ENCODE results near the gene DOLPP1.
A peak's percentile ranks its signal among the peaks of the same experiment; 100 is the strongest.

DOLPP1 gene

DNA sequence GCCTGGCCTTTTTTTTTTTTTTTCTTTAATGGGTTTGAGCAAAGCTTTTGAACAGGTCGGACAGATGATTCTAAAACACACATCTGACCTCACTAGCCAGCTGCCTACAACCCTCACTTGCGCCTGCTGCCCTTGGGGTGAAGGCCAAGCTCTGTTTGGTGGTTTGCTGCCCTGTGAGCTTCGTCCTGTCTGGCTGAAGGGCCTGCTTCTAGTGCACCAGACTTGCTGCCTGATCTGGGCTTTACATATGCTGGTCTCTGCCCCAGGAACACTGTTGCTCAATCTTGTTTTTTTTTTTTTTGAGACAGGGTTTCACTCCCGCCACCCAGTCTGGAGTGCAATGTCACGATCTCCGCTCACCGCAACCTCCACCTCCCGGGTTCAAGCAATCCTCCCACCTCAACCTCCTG, 16.4 kb upstream of the DOLPP1 start:
- DNase-seq (ENCODE audit: low read depth): no peak

DNA sequence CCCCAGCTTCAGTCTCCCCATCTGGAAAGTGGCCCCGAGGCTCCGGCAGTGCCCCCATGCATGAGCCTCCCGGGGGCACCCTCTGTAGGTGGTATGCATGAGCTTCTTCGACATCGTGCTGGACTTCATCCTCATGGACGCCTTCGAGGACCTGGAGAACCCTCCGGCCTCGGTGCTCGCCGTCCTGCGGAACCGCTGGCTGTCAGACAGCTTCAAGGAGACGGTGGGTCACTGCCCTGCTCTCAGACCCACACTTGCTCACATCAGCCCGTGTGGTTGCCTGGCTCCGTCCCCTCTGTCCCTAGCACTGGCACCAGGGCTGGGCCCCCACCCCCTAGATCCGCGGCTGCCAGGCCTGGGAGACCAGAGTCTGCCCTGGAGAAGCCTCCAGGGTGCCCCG, 12.8 kb upstream of the DOLPP1 start:
- no peak for DNase-seq (ENCODE audit: low read depth)

DNA sequence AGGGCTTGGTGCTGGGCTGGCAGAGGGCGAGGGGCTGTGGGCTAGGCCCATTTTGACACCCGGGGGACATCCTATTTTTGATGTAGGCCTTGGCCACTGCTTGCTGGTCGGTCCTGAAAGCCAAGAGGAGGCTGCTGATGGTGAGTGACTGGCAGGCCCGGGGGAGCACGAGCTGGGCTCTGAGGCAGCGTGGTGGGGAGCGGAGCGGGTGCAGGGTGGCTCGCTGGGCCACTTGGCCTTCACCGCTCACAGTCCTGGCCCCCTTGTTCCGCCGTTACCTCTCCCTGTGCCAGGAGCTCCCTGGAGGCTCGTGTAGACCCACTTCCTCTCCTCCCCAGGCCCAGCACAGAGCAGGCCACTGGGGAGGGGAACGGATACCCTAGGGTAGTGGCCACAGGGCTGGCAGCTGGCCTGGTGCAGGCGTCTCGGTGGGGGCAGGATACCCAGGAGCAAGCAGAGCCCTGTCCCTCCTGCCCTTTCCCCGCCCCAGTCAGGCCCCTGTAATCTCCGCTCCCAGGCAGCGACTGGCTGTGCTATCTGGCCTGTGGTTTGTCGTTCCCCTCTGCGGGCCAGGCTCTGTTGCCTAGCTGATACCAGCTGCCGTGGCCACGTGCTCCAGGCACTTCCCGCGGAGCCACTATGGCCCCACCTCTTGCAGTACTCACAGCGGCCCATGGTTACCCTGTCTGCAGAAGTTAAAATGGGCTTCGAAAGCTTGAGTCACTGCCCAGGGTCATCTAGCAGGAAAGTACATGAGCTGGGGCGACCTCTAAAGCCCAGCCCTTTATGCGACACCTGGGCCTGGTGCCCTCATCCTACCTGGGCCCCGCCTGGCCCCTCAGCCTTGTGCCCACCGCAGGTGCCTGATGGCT, 11.7 kb upstream of the DOLPP1 start:
- peak; percentile 32 for DNase-seq (ENCODE audit: low read depth)

DNA sequence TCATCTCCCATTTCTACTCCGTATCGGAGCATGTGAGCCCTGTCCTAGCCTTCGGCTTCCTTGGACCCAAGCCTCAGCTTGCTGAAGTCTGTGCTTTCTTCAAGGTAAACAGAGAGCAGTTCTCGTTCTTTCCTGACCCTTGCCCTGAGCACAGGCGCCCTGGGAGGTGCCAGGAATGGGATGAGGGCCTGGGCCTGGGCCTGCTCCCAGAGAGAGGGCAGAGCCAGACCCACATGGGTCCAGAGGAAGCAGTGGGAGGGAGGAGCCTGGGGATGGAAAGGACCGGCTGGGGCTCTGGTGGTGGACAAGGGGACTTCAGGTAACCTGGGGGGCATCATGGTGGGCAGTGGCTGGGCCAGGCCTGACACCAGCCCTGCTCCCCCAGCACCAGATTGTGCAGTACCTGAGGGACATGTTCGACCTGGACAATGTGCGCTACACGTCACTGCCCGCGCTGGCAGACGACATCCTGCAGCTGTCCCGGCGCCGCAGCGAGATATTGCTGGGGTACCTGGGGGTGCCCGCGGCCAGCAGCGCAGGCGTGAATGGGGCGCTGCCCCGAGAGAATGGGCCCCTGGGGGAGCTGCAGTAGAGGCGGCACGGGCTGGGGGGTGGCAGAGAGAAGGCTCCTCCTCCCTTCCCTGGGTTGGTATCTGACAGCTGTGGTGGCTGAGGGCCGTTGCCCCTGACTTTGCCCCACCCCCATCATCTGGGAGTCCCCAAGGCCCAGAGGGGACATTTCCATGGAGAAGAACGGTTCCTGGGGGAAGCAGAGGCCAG, 10.9 kb upstream of the DOLPP1 start:
- no peak for DNase-seq (ENCODE audit: low read depth)

DNA sequence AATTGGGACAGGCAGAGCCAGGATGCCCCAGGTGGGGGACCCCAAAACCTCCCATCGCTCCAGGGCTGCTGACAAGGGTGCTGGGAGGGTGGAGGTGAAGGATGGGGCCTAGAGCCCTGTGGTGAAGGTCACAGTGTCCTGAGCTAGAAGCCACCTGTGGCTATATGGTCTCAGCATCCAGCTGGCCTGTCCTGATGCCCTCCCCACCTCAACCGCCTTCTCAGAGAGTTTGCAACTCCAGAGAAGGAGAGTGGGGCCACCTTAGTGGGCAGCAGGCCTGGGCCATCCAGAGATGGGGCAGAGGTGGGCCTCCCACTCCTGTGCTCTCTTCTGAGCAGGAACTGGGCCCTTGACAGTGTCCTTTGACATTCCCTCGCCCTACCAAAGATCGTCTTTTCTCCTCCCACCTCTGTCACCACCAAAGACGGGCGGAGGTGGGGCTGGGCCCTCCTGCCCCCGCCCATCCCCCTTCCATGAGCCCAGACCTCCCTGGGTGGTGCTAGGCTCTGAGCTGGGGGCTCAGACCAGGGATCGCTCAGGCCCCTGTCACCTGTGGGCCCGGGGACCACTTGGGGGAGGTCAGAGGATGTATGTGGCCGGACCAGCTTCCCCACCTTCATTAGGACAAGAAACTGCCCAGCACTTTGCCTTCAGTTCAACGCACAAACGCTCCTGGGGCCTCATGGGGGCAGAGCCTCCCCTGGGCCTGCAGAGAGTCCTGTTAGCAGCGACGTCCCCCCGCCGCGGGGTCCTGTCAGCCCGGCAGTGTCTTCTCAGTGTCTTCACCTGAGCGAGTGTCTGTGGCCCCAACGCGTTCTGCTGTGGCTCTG, 10.0 kb upstream of the DOLPP1 start:
- DNase-seq (ENCODE audit: low read depth): no peak

DNA sequence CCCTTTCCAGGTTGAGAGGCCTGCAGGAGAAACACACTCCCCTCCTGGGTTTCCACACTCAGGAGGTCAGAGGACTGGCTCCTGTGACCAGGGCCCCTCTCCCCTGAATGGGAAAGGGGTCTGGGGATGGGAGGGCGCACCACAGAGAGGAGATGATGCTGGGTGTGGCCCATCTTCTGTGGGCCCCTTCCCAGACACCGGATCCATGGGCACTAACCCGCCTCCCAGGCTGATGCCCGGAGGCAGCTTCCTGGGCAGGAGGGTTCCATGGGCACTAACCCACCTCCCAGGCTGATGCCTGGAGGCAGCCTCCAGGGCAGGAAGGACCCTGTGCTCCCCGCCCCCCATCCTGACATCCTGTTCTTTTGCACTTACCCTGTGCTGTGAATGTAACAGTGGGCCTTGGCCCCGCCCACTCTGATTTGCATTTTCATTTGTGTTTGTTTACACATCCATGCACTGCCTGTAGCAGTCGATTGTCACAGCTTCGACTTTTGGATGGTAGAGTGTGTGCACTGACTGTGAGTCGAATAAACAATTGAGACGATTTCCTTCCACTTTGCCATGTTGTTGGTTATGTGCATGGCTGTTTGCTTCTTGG, 9.3 kb upstream of the DOLPP1 start:
- no peak for DNase-seq (ENCODE audit: low read depth)

DNA sequence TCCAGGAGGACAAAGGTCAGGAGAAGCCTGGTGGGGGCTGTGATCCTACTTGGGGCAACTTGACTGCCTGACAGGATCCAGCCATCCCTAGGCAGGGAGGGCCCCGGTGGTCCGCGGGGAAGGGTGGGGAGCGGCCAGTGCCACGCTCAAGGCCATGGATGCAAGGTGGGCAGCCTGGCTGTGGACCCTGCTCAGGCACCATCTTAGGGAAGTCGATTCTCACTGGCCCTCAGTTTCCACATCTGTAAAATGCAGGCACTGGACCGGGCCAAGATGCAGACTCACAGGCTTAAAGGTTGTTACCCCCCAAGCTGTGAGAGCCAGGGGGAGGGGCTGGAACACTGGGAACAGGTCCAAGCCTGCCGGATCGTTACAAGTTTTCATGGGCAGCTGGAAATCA, 8.7 kb upstream of the DOLPP1 start:
- no peak for DNase-seq (ENCODE audit: low read depth)

DNA sequence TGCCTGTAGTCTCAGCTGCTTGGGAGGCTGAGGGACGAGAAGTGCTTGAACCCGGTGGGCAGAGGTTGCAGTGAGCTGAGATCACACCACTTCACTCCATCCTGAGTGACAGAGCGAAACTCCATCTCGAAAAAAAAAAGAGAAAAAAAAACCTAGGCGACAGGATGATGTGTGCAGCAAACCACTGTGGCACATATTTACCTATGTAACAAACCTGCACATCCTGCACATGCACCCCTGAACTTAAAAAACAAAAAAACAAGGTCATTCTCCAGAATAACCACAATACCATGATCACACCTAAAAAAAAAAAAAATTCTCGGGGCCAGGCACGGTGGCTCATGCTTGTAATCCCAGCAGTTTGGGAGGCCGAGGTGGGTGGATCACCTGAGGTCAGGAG, 7.5 kb upstream of the DOLPP1 start:
- no peak for DNase-seq (ENCODE audit: low read depth)

DNA sequence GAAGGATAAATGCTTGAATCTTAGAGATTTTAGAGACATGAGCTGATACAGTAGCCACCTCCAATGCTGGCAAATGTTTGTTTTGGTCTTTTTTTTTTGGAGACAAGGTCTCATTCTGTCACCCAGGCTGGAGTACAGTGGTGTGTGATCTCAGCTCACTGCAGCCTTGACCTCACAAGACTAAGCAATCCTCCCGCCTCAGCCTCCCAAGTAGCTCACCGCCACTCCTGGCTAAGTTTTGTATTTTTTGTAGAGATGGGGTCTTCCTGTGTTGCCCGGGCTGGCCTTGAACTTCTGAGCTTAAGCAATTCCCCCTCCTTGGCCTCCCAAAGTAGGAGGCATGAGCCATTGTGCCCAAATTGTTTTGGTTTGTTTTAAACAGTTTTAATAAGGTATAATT, 6.8 kb upstream of the DOLPP1 start:
- DNase-seq (ENCODE audit: low read depth): no peak

DNA sequence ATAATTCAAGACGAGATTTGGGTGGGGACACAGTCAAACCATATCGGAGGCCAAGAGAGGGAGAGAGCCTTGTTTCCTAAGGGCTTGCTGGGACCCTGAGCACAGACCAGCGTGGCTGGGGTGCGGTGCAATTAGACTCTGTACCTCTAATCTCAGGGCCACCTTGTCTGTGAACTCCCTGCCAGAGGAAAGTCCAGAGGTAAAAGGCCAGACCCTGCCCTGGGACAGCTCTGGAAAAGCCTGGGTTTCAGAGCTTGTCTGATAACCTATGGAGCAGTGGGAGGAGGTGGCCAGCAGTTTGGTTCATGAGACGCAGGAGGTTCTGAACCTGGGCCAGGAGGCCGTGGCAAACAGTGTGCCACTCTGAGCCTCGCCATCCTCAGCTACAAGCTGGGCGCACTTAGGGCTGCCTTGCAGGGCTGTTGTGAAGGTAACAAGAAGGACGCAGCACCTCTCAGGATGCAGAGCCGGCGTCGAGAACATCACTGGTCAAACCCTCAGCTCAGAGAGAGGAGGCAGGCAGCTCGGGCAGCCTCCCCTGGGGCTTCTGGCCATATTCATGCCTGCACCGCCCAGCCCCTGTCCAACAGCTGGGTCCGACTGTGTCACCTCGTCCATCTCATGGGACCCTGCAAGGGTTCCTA, 4.8 kb upstream of the DOLPP1 start:
- DNase-seq (ENCODE audit: low read depth): no peak

DNA sequence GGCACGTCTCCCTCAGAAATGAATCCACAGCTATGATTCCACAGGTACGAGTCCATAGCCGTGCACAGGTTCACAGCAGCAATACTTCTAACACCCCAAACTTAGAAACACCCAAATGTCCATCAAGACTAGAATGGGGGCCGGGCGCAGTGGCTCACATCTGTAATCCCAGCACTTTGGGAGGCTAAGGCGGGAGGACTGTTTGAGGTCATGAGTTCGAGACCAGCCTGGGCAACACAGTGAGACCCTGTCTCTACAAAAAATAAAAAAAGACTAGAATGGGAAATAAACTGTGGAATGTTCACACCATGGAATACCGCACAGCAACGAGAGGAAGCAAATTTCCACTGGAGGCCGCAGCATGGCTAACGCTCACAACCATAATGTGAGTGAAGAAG, 4.3 kb upstream of the DOLPP1 start:
- DNase-seq (ENCODE audit: low read depth): no peak

DNA sequence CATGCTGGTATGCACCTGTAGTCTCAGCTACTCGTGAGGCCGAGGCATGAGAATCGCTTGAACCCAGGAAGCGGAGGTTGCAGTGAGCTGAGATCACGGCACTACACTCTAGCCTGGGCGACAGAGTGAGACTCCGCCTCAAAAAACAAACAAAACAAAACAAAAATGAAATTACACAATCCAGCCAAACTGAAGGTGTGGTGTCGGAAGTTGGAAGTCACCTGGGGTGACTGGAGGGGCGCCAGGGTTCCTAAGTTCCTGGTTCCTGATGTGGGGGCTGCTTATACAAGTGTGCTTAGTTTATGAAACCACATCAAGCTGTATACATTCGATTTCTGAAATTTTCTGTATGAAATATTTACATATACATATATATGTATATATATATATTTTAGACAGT, 3.7 kb upstream of the DOLPP1 start:
- DNase-seq (ENCODE audit: low read depth): no peak

DNA sequence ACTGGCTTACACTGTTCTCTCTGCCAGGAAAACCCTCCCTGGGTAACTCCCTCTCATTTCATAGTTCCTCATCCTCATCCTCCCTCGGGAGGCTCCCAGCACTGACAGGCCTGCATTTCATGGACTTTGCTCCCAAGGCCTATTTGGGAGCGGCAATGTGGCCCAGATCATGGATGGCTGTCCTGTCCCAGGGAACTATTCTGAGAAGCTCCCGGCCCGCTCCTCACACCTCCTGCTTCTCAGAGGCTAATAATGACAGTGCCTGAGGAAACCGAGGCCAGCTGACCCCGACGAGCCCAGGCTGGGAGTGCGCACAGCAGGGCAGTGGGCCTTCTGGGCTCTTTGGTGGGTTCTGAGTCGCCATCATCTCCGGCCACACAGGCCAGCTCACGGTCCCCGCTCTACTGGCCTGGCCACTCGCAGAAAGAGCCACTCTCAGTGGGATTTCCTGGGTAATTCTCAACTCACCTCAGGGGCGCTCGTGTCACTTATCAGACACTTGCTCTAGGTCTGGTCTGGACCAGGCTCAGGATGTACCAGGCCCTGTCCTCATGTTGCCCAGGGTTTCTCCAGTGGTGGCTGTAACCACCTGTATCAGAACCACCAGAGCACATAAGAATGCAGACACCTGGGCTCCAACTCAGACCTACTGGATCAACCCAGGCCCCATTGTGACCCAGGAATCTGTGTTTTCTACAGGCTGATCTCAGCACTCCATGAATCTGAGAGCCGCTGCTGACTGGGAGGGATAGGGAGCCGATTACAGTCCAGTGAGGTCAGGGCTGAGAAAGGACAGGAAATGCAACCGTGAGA, 2.0 kb upstream of the DOLPP1 start:
- no peak for DNase-seq (ENCODE audit: low read depth)

DNA sequence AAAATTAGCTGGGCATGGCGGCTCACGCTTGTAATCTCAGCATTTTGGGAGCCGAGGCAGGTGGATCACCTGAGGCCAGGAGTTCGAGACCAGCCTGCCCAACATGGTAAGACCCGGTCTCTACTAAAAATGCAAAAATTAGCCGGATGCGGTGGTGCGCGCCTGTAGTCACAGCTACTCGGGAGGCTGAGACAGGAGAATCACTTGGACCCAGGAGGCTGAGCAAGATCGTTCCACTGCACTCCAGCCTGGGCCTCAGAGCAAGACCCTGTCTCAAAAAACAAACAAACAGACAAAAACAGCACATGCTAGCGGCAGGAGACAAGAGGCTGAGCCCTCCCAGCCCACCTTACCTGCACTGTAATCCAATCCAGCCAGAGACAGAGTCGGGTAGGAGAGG, 1.1 kb upstream of the DOLPP1 start:
- DNase-seq (ENCODE audit: low read depth): no peak

DNA sequence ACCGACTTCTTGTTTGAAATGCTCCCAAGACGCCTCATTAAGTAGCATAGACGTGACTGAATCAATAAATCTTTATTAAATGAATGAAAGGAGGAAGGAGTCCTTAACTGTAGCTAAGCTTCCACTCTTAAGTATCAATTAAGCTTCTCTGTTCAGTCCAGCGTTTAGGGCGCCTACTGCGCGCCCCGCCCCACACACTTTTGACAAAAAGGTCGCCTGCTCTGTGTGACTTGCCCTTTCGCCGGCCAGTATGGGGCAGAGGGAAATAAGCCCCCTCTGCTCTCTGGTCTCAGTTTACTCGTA, 662 bp upstream of the DOLPP1 start:
- no peak for DNase-seq (ENCODE audit: low read depth)

DNA sequence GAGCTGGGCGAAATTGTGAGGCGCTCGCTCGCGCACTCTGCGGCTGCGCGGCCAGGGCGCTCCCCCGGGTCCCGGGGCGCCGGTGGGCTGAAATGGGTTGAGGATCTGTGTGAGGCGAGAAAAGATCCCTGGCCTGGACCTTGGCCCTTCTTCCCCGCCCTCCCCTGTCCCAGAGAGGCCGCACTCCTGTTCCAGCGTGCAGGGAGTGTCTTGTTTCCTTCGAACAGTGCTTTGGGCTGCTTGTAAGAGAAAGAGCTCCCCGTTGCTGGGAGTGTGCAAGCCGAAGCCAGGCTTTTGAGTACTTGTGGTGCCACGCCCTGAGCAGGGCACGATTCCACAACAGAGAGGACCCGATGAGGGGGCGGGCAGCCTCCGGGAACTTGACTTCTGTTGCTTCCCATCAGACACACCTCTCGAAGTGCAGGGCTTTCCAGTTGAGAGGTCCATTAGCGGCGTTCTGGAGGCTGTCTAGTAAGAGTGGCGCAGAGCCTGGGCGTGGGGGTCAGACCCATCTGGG, 535 bp downstream of the DOLPP1 start:
- DNase-seq (ENCODE audit: low read depth): no peak

DNA sequence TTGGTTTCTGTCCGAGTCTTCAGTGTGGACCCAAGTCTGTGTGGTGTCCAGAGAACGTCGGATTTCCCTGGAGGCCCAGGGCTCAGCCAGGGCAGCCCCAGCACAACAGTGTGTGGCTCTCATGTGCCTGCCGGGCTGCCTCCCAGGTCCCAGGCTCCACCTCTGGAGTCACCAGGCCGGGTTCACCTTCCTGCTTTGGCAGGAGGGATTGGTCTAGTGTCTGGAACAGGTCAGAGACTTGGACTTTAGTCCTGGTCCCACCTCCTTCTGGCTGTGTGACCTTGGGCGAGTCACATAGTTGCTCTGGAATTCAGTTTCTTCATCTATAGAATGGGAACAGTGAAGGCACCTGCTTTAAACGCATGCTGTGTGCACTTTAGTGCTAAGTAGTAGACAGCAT, 3.2 kb downstream of the DOLPP1 start:
- DNase-seq (ENCODE audit: low read depth): no peak

DNA sequence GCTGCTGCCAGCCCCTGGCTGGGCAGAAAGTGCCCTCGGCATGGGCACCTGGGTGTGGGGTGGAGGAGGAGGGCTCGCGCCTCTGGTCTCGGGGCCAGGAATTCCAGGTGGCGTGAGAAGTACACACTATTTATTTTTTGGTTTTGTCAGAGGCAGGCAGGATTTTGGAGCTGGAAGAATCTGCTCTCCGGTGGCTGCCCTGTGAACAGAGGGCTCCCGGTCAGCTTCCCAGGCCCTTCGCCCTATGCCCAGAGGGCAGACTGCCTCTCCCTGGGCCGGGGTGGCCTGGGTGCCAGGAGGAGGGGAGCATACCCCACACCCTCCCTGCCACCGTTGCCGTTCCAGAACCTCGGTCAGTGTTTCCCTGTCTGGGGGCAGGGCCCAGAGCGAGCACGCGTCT, 8.3 kb downstream of the DOLPP1 start:
- no peak for DNase-seq (ENCODE audit: low read depth)

DNA sequence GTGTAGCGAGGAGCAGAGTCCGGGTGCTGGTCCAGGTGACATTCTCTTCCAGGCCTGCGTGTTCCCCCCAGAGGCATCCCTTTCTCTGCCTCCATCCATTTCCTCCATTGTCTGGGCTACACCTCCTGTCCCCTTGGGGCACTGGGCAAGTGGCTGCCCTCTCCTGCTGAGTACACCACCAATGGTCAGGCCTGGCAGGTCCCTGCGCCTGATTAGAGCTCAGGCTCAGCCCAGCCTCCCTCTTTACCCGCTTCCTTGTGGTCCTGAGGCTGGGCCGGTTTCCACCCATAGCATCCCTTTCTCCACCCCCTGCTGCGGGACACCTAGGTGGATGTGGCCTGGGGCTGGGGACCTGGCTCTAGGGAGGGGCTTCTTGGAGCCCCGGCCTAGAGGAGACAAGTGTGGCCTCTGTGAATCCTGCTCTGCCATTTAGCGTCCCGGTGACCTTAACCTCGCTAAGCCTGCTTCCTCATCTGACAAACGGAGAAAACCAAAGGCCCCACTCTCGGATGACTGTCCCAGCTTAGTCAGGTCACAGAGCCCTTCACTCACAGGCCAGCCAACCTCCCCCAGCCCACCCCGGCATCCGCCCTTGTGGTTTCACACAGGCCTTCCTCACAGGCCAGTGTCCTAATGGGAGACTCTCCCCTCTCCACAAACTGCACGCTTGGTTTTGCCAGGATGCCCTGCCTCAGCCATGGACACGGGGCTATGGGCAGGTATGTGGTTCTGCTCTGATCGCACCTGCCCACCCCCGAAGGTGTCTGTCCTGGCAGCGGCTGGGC, 12.9 kb downstream of the DOLPP1 start:
- no peak for DNase-seq (ENCODE audit: low read depth)
